Stimulated activated CD4-positive, alpha-beta T cell treated with anti-CD3 and anti-CD28 coated beads, Interleukin-4, amount 100 ng/mL, for 4 hours (primary cell): ENCODE measurements around the gene XRCC5.

Experiments
- DNase-seq, 2 experiments: peaks; one replicate each; pipeline ENCODE4 v3.0.0-alpha.2; 2020

The XRCC5 gene

DNA sequence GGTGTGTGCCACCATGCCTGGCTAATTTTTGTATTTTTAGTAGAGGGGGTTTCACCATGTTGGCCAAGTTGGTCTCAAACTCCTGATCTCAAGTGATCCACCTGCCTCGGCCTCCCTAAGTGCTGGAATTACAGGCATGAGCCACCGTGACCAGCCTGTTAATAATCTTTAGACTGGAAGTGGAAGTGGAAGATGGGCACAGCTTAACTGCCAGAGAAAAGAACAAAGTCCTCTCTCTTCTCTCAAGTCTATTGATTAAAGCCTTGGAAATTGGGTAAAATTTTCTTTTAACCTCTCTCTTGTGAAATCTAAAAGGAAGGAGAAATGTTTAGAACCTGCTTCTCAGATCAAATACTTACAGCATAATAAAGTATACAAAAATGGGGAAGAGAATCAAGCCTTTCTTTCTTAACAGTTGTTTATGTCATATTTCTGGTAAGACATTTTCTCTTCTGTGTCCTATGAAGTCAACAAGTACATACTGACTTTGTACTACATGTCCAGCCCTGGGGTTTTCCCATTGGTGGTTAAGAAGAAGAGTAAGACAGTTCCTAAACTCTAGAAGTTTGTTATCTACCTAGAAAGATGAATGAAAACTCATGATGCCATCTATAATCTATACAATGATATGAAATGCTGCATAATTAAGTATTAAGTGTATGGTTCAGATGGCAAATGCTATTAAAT lies 22.8 kb upstream of the XRCC5 start:
- no peak for DNase-seq

DNA sequence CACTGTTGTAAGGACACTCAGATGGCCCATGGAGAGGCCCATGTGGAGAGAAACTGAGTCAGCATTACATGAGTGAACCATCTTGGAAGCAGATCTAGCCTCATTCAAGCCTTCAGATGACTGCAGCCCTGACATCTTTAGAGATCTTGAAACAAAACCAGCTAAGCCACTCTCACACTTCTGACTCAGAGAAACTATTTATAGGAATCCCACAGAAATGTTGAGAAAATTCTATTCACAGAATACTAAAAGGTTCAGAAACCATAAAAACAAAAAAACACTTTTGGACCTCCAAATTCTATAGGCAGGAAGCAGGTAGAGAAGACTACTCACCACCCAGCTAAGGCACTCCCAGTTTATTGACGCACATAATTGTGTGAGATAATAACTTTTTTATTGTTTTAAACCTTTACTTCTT lies 18.8 kb upstream of the XRCC5 start:
- no peak for DNase-seq

GRCh38 chr2:216092646-216093045 lies 16.5 kb upstream of the XRCC5 start:
- DNase-seq = no peak

- DNase-seq = no peak
Measured at GRCh38 chr2:216094701-216095100, 14.4 kb upstream of the XRCC5 start.

- no peak for DNase-seq
Measured at GRCh38 chr2:216098421-216099334, 10.5 kb upstream of the XRCC5 start.

- DNase-seq = no peak
Measured at GRCh38 chr2:216101109-216101508, 8.0 kb upstream of the XRCC5 start.

DNA sequence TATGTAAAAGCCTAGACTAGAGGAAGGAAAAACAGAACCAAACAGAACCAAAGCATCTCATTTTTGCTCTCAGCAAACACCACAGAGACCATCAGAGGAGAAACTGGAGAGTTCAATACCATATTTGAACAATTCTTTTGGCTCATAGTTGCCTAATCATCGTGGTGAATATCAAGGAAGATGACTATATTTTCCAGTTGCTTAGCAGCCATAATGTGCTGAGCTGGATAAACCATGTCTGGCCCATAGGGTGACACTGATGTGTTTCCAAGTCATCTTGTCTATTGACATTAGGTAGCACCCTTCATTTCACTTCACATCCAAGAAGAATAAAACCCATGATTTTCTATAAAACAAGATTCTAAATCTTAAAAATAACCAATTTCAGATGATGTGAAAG lies 5.9 kb upstream of the XRCC5 start:
- DNase-seq = no peak

GRCh38 chr2:216104691-216105090 lies 4.5 kb upstream of the XRCC5 start:
- no peak for DNase-seq

DNA sequence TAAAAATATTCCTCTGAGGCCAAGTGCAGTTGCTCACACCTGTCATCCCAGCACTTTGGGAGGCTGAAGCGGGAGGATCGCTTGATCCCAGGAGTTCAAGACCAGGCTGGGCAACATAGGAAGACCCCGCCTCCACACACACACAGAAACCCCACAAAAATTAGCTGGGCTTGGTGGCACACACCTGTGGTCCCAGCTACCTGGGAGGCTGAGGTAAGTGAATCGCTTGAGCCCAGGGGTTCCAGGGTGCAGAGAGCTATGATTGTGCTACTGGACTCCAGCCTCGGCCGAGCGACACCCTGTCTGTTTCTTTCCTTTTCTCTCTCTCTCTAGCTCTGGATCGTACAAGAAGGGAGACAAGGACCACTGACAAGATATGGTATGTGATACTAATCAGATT lies 1.8 kb upstream of the XRCC5 start:
- no peak for DNase-seq

- DNase-seq = no peak
Measured at GRCh38 chr2:216107760-216108159, 1.4 kb upstream of the XRCC5 start.

DNA sequence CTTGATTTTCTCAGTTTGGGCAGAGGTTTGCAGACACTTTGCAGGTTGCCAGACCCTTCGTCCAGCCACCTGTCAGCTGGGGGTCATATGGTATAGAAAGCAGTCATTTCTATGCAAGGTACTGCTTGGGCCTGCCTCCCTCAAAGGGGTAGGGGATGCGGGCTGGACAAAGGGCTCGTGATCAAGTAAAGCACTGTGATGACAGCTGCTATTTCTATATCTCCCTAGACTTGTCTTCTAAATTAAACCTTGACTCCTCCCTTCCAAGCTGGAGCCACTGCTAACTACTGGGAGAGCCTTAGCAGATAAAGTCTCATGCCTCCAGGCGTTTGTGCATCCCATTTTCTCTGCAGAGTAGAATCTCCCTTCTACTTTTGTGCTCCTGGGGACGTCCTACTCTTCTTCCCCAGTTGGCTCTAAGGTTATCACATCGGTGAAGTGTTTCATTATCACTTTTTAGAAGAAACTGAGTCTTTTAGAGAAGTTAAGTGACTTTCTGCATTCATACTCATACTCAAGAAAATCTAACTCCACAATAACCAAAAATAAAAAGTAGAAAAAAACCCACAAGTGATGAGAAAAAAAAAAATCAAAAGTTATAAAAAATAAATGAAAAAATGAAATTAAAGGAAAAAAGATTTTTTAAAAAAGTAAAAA lies 710 bp upstream of the XRCC5 start:
- DNase-seq = no peak

- DNase-seq = no peak
Measured at GRCh38 chr2:216109962-216110614, 940 bp downstream of the XRCC5 start.

DNA sequence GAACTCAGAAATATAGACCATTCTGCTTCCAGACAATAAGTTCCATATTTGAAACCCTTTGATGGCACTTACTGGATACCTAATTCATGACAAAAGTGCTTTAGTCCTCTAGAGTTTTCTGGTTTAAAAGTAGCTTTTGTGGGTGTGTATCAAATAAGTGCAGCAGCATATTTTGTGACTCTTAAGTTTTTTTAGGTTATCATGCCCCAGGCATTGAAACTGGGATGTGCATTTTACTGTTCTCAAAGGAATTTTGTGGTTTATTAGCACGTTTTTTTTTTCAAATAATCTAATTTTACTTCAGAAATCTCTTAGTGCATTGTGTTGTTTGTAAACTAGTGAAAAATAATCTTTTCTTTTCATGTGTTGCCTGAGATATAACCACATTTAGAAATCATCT lies 1.5 kb downstream of the XRCC5 start:
- DNase-seq = no peak

DNA sequence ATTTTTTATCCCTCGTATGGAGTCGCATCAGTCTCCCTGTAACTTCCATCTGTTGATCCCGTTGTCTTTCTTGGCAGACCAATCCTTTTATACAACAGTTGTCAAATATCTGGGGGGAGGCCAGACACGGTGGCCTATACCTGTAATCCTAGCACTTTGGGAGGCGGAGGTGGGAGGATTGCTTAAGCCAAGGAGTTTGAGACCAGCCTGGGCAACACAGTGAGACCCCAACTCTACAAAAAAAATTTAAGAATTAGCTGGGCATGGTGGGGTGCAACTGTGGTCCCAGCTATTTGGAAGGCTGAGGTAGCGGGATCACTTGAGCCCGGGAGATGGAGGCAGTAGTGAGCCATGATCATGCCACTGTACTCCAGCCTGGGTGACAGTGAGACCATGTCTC lies 2.0 kb downstream of the XRCC5 start:
- no peak for DNase-seq

- DNase-seq = no peak
Measured at GRCh38 chr2:216112926-216113325, 3.8 kb downstream of the XRCC5 start.

DNA sequence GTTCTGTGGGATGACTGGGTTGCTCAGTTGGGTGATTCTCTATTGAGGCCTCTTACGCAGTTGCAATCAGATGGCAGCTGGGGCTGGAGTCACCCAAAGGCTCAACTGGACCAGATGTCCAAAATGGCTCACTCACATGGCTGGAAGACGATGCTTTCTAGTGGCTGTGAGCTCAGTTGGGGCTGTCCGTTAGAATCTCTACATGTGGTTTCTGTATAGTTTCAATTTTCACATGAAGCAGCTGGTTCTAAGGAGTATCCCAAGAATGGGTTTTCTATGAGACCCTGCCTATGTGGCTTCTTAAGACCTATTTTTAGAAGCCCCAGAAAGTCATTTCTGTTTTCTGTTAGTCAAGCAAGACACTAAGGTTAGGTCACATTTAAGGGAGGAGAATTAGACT lies 4.4 kb downstream of the XRCC5 start:
- DNase-seq = no peak

DNA sequence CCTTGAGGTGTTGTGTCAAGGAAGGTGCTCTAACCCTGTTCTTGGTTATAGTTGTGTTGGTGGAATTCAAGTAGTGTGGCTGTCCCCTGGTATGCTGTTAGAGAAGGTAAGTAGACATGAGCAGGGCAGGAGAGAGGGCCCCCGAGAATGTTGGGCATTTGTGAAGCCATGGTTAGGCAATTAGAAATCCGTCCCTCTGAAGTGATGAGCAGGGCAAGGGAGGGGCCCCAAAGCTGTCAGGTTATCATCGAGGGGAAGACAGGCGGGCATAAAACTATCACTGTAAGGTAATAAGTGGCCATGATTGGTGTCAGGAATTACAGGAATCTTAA lies 5.2 kb downstream of the XRCC5 start:
- DNase-seq = no peak

- DNase-seq = peak; percentile 92 to 95
Measured at GRCh38 chr2:216114714-216115531, 5.8 kb downstream of the XRCC5 start.

- no peak for DNase-seq
Measured at GRCh38 chr2:216116418-216116817, 7.3 kb downstream of the XRCC5 start.

DNA sequence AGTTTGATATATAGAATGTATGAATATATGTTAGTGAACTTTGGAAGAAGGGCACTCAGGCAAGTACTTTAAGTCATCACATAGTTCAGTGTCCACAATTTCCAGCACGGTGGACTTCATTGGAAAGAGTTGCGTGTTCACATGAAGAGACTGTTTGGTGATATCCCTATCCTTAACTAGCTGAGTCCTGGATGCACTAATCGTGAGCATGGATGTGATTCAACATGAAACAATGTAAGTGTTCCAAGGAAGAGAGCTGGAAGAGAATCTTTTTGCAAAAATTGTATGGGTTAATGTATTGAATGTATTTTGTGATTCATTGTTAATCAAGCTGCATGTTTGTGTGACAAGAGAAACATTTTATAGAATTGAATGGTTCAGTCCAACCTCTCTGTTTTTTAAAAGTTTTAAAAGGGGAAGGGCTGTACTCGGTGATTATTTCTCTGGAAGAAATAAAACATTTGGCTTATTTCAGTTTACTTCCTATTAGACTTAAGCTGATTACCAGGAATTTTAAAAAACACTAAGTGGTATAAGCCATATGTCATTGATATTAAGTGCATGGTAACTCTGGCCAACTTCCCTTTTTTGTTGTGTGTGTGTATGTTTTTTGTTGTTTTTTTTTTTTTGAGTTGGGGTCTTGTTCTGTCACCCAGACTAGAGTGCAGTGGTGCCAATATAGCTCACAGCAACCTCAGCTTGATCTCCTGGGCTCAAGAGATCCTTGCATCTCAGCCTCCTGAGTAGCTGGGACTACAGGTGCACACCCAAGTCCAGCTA lies 8.6 kb downstream of the XRCC5 start:
- no peak for DNase-seq

- no peak for DNase-seq
Measured at GRCh38 chr2:216118474-216118873, 9.3 kb downstream of the XRCC5 start.

DNA sequence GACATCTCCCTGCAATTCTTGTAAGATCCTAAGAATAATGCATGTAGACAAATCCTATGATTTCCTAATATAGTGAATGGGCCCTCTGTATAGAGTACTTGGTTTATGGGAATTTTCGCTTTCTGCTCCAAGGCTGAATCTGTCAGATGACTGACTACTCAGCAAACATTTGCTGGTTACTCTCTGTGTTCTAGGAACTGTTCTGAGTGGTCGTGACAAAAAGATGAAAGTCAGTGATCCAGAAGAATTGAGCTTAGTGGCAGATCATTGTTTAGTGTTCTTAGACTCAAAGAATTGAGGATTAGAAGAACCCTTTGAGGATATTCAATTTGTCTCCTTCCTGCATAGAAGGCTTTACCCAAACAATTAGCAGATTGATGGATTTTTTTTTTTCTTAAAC lies 10.0 kb downstream of the XRCC5 start:
- no peak for DNase-seq
